Muscle of leg (tissue), 11 donors: ENCODE results near the gene PRIM2. TPM values are rescaled to one million over a fixed set of nuclear protein-coding genes. Genes with fewer than 3 reads are reported as not detected.
"Not testable (repeated sequence)": the region's sequence is repeated elsewhere in the genome, so short reads cannot be mapped to it uniquely, and the experiment has no call there.

Experiments
- DNase-seq: peaks from one replicate; pipeline ENCODE4 v3.0.0; 2013
- H3K27ac ChIP-seq: one replicate; pipeline ENCODE4 v1.5.1; 2013; ENCODE audit warnings: mild to moderate bottlenecking, low read length, control low read depth
- H3K27me3 ChIP-seq: one replicate; pipeline ENCODE4 v1.6.1; 2013; ENCODE audit warnings: low read length; ENCODE audit not compliant: control insufficient read depth, insufficient read depth
- H3K36me3 ChIP-seq: one replicate; pipeline ENCODE4 v1.6.1; 2013; ENCODE audit warnings: low read length; ENCODE audit not compliant: control insufficient read depth, insufficient read depth
- H3K4me1 ChIP-seq: one replicate; pipeline ENCODE4 v1.6.1; 2013; ENCODE audit warnings: low read length; ENCODE audit not compliant: control insufficient read depth, insufficient read depth
- H3K4me3 ChIP-seq: one replicate; pipeline ENCODE4 v1.5.1; 2013; ENCODE audit warnings: low read length, control low read depth
- H3K9me3 ChIP-seq: replicated peaks from 2 replicates; pipeline ENCODE4 v1.6.1; 2013; ENCODE audit warnings: low read depth, low read length; ENCODE audit not compliant: control insufficient read depth
- WGBS: methylation state at CpG from one replicate; pipeline ENCODE4 v1.1.5; 2013; ENCODE audit warnings: missing lambda C conversion rate; ENCODE audit not compliant: insufficient coverage; 5-methylcytosine and 5-hydroxymethylcytosine counted together
- polyA plus RNA-seq, 8 donors: library from polyadenylated mRNA; unstranded; fragments of 120-200 nt; gene quantifications; one replicate each; pipeline versions ENCODE4 v1.2.1 to v1.2.3, GENCODE V29; 2013; ENCODE audit warnings: inconsistent platforms in 1 of 8, low replicate concordance in 1 of 8; ENCODE audit not compliant: insufficient read length in 8 of 8, insufficient read depth in 1 of 8
- total RNA-seq: library from RNA; stranded (reverse); fragments of 120-200 nt; gene quantifications from one replicate; pipeline ENCODE4 v1.2.4, GENCODE V29; 2013

The PRIM2 gene
- total and polyA plus RNA-seq, 9 donors = 6.1 to 13.2 (median 7.0) TPM

GRCh38 chr6:57488551-57488950, 171.1 kb downstream of the PRIM2 start:
- H3K36me3 ChIP-seq, H3K9me3 ChIP-seq, DNase-seq, H3K4me1 ChIP-seq, H3K27ac ChIP-seq, H3K4me3 ChIP-seq, H3K27me3 ChIP-seq: not testable (repeated sequence)
- no CpG with 5 or more reads among the region's 3 CpGs for WGBS

- H3K27ac ChIP-seq, H3K36me3 ChIP-seq, H3K27me3 ChIP-seq, H3K4me1 ChIP-seq, DNase-seq, H3K4me3 ChIP-seq, H3K9me3 ChIP-seq: not testable (repeated sequence)
Observed at GRCh38 chr6:57489887-57490286, 172.5 kb downstream of the PRIM2 start.

GRCh38 chr6:57491795-57492194, 174.4 kb downstream of the PRIM2 start:
- not testable (repeated sequence) for DNase-seq, H3K27me3 ChIP-seq, H3K9me3 ChIP-seq, H3K36me3 ChIP-seq, H3K4me3 ChIP-seq, H3K27ac ChIP-seq, H3K4me1 ChIP-seq
- no CpG with 5 or more reads among the region's 7 CpGs for WGBS

- not testable (repeated sequence) for H3K4me3 ChIP-seq, DNase-seq, H3K27ac ChIP-seq, H3K9me3 ChIP-seq, H3K4me1 ChIP-seq, H3K36me3 ChIP-seq, H3K27me3 ChIP-seq
- no CpG with 5 or more reads among the region's 2 CpGs for WGBS
Observed at GRCh38 chr6:57496251-57496650, 178.8 kb downstream of the PRIM2 start.

- not testable (repeated sequence) for H3K36me3 ChIP-seq, H3K4me3 ChIP-seq, H3K27ac ChIP-seq, H3K27me3 ChIP-seq, H3K9me3 ChIP-seq, H3K4me1 ChIP-seq
- peak; percentile 15 for DNase-seq
- no CpG with 5 or more reads among the region's 4 CpGs for WGBS
Observed at GRCh38 chr6:57500368-57501021, 183.1 kb downstream of the PRIM2 start.

- H3K27ac ChIP-seq, H3K9me3 ChIP-seq, DNase-seq, H3K4me3 ChIP-seq, H3K4me1 ChIP-seq, H3K27me3 ChIP-seq, H3K36me3 ChIP-seq: not testable (repeated sequence)
- WGBS = 100% methylated on average over 2 of the region's 10 CpGs
Observed at GRCh38 chr6:57502387-57502786, 185.0 kb downstream of the PRIM2 start.

GRCh38 chr6:57505251-57505650, 187.8 kb downstream of the PRIM2 start:
- H3K36me3 ChIP-seq, H3K4me3 ChIP-seq, H3K27me3 ChIP-seq, H3K9me3 ChIP-seq, H3K27ac ChIP-seq, H3K4me1 ChIP-seq, DNase-seq: not testable (repeated sequence)
- WGBS = no CpG with 5 or more reads among the region's 1 CpG

- not testable (repeated sequence) for H3K4me3 ChIP-seq, H3K27me3 ChIP-seq, DNase-seq, H3K9me3 ChIP-seq, H3K4me1 ChIP-seq, H3K36me3 ChIP-seq, H3K27ac ChIP-seq
- WGBS = no CpG with 5 or more reads among the region's 4 CpGs
Observed at GRCh38 chr6:57510390-57510789, 193.0 kb downstream of the PRIM2 start.

- not testable (repeated sequence) for DNase-seq, H3K4me1 ChIP-seq, H3K9me3 ChIP-seq, H3K36me3 ChIP-seq, H3K27ac ChIP-seq, H3K27me3 ChIP-seq, H3K4me3 ChIP-seq
- no CpG with 5 or more reads among the region's 1 CpG for WGBS
Observed at GRCh38 chr6:57515171-57515570, 197.7 kb downstream of the PRIM2 start.

- no CpG with 5 or more reads among the region's 3 CpGs for WGBS
- H3K4me3 ChIP-seq, H3K36me3 ChIP-seq, DNase-seq, H3K9me3 ChIP-seq, H3K4me1 ChIP-seq, H3K27ac ChIP-seq, H3K27me3 ChIP-seq: not testable (repeated sequence)
Observed at GRCh38 chr6:57515845-57516244, 198.4 kb downstream of the PRIM2 start.

- H3K4me3 ChIP-seq, DNase-seq, H3K36me3 ChIP-seq, H3K4me1 ChIP-seq, H3K27me3 ChIP-seq, H3K27ac ChIP-seq, H3K9me3 ChIP-seq: not testable (repeated sequence)
- no CpG with 5 or more reads among the region's 3 CpGs for WGBS
Observed at GRCh38 chr6:57516776-57517175, 199.3 kb downstream of the PRIM2 start.
